Cardiac fibroblast (primary cell): Measurements from ENCODE around the gene FGFBP1.

Experiments
- DNase-seq, 2 donors: peaks; one replicate each; pipeline versions ENCODE4 v3.0.0 to v3.0.0-alpha.2; 2010; ENCODE audit warnings: low read depth in 2 of 2
- H3K4me3 ChIP-seq, 2 donors: replicated peaks in 1 of 2; 1 replicate in 1 of 2; 2 replicates in 1 of 2; pipeline ENCODE4 v1.5.1; 2011; ENCODE audit warnings: low read depth in 2 of 2, low read length in 2 of 2, mild to moderate bottlenecking in 2 of 2, moderate library complexity in 1 of 2
- TF ChIP-seq, protein P1 (sequence below): IDR thresholded peaks from one replicate; pipeline ENCODE4 v1.5.1; 2011; ENCODE audit warnings: low read depth, mild to moderate bottlenecking, low read length, inconsistent platforms

The FGFBP1 gene

DNA sequence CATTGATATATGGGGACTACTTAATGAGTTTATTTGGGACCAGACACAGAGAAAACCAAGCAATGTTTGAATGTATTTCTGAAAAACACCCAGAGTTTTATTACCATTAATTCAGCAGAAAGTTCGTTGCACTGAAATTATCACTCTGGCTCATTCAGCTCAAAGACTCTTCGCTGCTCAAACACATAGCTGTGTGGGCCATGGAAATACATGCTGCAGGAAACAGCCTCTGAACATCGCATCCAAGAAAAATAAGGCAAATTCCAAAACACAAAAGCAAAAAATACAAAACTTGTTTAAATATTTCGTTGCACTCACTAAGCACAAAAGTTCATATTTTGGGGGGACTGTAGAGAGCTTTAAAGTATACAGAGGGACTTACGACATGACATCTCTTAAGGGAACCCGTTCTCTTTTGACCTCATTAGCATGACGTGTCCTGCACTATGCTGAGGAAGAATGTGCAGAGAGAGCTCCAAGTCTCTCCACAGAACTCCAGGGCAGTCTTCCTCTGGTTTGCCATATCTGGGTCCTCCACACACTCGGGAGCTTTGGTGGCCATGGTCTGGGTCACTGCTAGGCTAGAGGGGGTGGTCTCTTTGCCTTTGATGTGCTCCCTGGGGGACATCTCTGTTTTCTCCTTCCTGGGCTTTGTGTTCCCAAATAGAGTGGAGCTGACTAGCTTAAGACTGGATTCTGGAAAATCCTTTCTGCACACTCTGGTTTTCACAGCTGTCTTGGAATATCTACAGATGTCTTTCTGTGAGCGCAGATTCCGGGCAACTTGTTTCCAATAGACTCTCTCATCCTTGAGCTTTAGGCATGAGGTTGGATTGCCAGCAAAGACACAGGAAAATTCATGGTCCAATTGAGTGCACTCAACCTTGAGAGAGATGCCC is 2.8 kb downstream of the FGFBP1 start:
- H3K4me3 ChIP-seq, result no peak overlapping the region
- DNase-seq, result peak; percentile 6 to 33
- TF ChIP-seq, protein P1, sequence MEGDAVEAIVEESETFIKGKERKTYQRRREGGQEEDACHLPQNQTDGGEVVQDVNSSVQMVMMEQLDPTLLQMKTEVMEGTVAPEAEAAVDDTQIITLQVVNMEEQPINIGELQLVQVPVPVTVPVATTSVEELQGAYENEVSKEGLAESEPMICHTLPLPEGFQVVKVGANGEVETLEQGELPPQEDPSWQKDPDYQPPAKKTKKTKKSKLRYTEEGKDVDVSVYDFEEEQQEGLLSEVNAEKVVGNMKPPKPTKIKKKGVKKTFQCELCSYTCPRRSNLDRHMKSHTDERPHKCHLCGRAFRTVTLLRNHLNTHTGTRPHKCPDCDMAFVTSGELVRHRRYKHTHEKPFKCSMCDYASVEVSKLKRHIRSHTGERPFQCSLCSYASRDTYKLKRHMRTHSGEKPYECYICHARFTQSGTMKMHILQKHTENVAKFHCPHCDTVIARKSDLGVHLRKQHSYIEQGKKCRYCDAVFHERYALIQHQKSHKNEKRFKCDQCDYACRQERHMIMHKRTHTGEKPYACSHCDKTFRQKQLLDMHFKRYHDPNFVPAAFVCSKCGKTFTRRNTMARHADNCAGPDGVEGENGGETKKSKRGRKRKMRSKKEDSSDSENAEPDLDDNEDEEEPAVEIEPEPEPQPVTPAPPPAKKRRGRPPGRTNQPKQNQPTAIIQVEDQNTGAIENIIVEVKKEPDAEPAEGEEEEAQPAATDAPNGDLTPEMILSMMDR, result no peak

DNA sequence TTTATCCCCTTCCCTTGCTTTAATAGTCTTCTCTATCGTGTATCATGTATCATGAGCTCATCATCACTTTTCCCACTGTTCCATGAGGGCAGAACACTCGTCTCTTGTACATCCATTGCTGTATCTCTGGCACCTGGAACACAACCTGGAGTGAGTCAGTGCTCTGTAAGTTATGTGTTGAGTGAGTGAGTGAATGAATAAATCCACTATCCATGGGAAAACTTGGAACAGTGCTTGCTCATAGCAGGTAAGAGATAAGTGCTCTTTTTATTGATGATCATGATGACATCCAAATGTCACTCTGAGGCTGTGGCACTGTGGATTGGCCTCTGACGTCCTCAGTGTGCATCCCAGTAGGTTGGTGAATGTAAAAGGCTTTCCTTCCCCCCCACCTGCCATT is 4.3 kb downstream of the FGFBP1 start:
- H3K4me3 ChIP-seq, result no peak overlapping the region
- no peak for DNase-seq
- TF ChIP-seq, protein P1, result no peak

DNA sequence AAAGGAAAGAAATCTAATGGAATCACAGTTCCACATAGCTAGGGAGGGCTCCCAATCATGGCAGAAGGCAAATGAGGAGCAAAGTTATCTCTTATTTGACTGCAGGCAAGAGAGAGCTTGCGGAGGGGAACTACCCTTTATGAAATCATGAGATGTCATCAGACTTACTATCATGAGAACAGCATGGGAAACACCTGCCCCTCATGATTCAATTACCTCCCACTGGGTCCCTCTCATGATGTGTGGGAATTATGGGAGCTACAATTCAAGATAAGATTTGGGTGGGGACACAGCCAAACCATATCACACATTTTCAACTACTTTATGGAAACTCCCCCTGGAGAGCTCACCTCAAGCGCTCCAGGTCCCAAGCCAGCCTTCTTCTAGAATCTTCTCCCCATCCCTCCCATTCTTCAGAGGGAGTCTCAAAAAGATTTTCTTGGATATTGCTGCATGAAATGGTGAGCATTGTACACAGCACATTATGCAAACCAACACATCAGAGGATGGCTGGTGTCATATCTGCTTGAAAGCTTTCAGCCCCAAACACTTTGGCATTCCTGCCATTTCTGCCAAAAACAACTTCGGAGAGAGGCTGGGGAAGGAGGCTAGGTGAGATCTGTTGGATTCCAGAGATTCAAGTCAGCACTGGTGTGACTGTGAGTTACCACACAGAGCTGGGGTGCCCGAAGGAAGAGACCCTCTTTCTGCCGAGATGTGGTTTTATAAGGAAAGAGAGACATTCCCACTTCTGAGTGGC is 6.9 kb downstream of the FGFBP1 start:
- TF ChIP-seq, protein P1, result no peak
- no peak overlapping the region for H3K4me3 ChIP-seq
- no peak for DNase-seq

DNA sequence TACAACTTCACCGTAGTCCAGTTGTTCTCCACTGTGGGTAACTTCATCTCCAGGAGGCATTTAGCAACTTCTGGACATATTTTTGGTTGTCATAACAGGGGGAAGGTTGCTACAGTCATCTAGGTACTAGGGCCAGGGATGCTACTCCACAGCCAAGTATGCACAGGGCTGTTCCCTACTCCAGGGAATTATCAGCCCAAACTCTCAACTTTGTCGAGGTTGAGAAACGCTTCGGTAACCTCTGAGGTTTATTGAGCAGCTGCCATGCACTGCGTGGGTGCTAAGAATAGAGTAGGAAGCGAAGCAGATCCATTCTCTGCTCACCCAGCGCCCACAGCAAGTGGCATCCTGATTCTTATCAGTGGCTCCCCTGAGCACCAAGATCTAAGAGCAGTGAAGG is 8.2 kb downstream of the FGFBP1 start:
- DNase-seq, result peak in 1 of 2 donors; percentile 18
- TF ChIP-seq, protein P1, result no peak

DNA sequence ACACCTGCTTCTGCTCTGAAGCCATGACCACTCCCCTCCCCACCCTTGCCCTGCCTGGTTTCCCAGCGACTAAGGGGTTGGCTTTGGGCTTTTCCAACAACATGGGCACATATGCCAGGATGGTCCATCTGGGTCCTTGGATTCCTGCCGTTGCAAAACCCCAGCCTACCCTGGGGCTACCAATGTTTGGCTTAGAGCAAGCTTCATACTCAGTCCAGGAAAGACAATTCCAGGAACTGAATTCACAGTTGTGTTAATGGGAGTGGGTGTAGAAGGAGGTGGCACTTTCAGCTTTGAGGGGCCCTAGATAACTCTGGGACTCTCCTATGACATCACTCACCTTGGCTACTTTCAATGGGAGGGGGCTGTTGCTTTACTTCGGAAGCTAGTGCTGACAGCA is 9.0 kb downstream of the FGFBP1 start:
- DNase-seq, result no peak
- no peak overlapping the region for H3K4me3 ChIP-seq
- TF ChIP-seq, protein P1, result no peak

More for the DNA sequence above, 8.2 kb downstream of the FGFBP1 start:
- H3K4me3 ChIP-seq, result no peak overlapping the region

DNA sequence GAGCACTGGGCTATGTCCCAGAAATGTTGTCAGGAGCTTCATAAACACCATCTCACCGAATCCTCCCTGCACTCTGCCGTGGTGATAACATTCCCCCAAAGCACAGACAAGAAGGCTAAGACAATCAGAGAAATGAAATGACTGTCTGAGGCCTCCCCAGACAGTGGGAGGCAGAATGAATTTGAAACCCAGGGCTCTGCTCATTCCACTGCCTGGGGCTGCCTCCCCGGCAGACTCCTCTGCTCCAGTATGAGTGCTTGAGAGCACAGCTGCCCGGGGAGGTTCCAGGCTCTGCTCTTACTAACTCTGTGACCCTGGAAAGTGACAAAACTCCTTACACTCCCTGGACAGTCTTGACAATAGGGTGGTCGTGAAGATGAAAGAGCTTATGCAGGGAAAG is 9.7 kb downstream of the FGFBP1 start:
- DNase-seq, result no peak
- no peak overlapping the region for H3K4me3 ChIP-seq
- TF ChIP-seq, protein P1, result no peak
